ENCODE results near the gene PNMA6F.

DNA sequence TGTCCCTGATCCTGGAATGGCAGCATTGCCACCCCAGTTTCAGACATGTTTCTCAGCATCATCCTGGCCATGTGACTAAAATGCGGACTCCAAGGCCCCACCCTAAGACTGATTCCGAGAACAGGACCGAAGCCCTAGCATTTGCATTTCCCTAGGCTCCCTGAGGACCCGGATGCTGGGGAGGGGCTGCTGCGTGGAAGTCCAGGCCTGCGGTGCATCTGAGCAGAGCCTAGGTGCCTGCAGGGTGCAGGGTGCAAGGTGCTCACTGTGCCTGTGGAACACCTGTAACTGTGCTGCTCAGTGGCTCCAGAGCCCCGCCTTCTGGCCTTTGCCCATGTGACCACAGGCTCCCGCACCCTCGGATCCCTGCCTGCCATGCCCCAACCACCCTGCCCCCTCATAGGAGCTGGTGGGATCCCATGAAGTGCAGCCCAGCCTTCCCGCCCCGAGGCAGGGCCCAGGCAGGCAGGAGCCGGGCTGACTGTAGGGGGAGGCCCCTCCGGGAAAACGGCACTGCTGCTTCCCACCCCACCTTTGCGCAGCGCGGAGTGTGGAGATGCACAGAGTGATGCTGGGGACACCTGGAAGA, 14.9 kb downstream of the PNMA6F start:
- TF ChIP-seq, protein P1, sequence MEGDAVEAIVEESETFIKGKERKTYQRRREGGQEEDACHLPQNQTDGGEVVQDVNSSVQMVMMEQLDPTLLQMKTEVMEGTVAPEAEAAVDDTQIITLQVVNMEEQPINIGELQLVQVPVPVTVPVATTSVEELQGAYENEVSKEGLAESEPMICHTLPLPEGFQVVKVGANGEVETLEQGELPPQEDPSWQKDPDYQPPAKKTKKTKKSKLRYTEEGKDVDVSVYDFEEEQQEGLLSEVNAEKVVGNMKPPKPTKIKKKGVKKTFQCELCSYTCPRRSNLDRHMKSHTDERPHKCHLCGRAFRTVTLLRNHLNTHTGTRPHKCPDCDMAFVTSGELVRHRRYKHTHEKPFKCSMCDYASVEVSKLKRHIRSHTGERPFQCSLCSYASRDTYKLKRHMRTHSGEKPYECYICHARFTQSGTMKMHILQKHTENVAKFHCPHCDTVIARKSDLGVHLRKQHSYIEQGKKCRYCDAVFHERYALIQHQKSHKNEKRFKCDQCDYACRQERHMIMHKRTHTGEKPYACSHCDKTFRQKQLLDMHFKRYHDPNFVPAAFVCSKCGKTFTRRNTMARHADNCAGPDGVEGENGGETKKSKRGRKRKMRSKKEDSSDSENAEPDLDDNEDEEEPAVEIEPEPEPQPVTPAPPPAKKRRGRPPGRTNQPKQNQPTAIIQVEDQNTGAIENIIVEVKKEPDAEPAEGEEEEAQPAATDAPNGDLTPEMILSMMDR (IDR thresholded peaks at IDR 0.05) = no peak
- no peak for TF ChIP-seq POLR2AphosphoS5 (IDR thresholded peaks at IDR 0.05)

All from breast epithelium (tissue), 3 donors.